Naive thymus-derived CD8-positive, alpha-beta T cell (primary cell): Measurements from ENCODE around the gene TBC1D24. TPM values are rescaled to one million over a fixed set of nuclear protein-coding genes. Genes with fewer than 3 reads are reported as not detected.

Experiments used
- microRNA-seq: library from miRNA; unstranded; fragments of <30 nt; microRNA quantifications from one replicate; pipeline ENCODE4 v1.2.0, GENCODE V29; 2022; ENCODE audit warnings: borderline microRNAs expressed
- polyA plus RNA-seq, 3 donors: library from polyadenylated mRNA; unstranded; fragments of 300-500 nt; fragmentation: Illumina TruSeq; gene quantifications; one replicate each; pipeline ENCODE4 v1.2.3, GENCODE V29; 2021
- total RNA-seq, 8 experiments: library from RNA in 2 of 8; stranded (reverse) in 2 of 8; gene quantifications; one replicate each; pipeline ENCODE4 v1.2.3 and lab custom pipeline; 2021 to 2026

The TBC1D24 gene
- total and polyA plus RNA-seq, 5 experiments from 2014 or later: 2.6 to 17.3 (median 3.0) TPM

Small RNA genes lying within 50 kb of the gene (microRNA-seq; reads per million reads assigned to microRNA genes)
- not detected for gene MIR3178
- gene MIR6767: not detected
- not detected for gene MIR6768

Other genes with a start within 250 kb of the TBC1D24 start
- 1 to 10 TPM; 1.4 to 1.6 TPM for gene DNASE1L2, start 238.7 kb upstream of the TBC1D24 start, total RNA-seq
- gene DNASE1L2, start 238.7 kb upstream of the TBC1D24 start, polyA plus RNA-seq: not detected
- 10 to 100 TPM; 22.1 to 25.1 TPM for gene ECI1, start 223.5 kb upstream of the TBC1D24 start, total RNA-seq
- gene ECI1, start 223.5 kb upstream of the TBC1D24 start, polyA plus RNA-seq: 10 to 100 TPM; 30.6 to 40.4 (median 31.0) TPM
- 100 to 1,000 TPM; 162 to 165 TPM for gene RNPS1, start 207.0 kb upstream of the TBC1D24 start, total RNA-seq
- gene RNPS1, start 207.0 kb upstream of the TBC1D24 start, polyA plus RNA-seq: 100 to 1,000 TPM; 197 to 289 (median 228) TPM
- 1 to 10 TPM; 7.8 to 8.2 TPM for gene ABCA3, start 134.4 kb upstream of the TBC1D24 start, total RNA-seq
- gene ABCA3, start 134.4 kb upstream of the TBC1D24 start, polyA plus RNA-seq: 1 to 10 TPM; 1.2 to 2.2 (median 2.1) TPM
- 1 to 10 TPM; 2.1 to 2.4 TPM for gene CCNF, start 45.7 kb upstream of the TBC1D24 start, total RNA-seq
- 1 to 10 TPM in 2 of 3 donors, under 1 TPM in 1; 0.59 to 2.0 (median 1.7) TPM for gene CCNF, start 45.7 kb upstream of the TBC1D24 start, polyA plus RNA-seq
- under 1 TPM in 1 of 2 experiments, not detected in 1; 0.96 TPM for gene TEDC2, start 15.0 kb upstream of the TBC1D24 start, total RNA-seq
- under 1 TPM in 2 of 3 donors, not detected in 1; 0.52 to 0.76 TPM for gene TEDC2, start 15.0 kb upstream of the TBC1D24 start, polyA plus RNA-seq
- not detected for gene NTN3, start 3.8 kb upstream of the TBC1D24 start, total RNA-seq
- gene NTN3, start 3.8 kb upstream of the TBC1D24 start, polyA plus RNA-seq: not detected
- gene ATP6V0C, start 38.8 kb downstream of the TBC1D24 start, total RNA-seq: 100 to 1,000 TPM; 116 to 123 TPM
- gene ATP6V0C, start 38.8 kb downstream of the TBC1D24 start, polyA plus RNA-seq: 10 to 100 TPM; 74.9 to 84.9 (median 77.6) TPM
- gene AMDHD2, start 45.2 kb downstream of the TBC1D24 start, total RNA-seq: 100 to 1,000 TPM; 103 to 107 TPM
- 10 to 100 TPM; 15.2 to 17.4 (median 16.4) TPM for gene AMDHD2, start 45.2 kb downstream of the TBC1D24 start, polyA plus RNA-seq
- 1 to 10 TPM; 1.6 to 2.1 TPM for gene CEMP1, start 56.3 kb downstream of the TBC1D24 start, total RNA-seq
- 1 to 10 TPM in 2 of 3 donors, under 1 TPM in 1; 0.81 to 6.0 (median 2.8) TPM for gene CEMP1, start 56.3 kb downstream of the TBC1D24 start, polyA plus RNA-seq
- 10 to 100 TPM; 66.1 to 69.7 TPM for gene PDPK1, start 62.9 kb downstream of the TBC1D24 start, total RNA-seq
- gene PDPK1, start 62.9 kb downstream of the TBC1D24 start, polyA plus RNA-seq: 10 to 100 TPM; 27.1 to 44.7 (median 28.6) TPM
- 10 to 100 TPM; 24.3 to 25.5 TPM for gene KCTD5, start 207.4 kb downstream of the TBC1D24 start, total RNA-seq
- gene KCTD5, start 207.4 kb downstream of the TBC1D24 start, polyA plus RNA-seq: 10 to 100 TPM; 10.8 to 18.4 (median 12.9) TPM
- gene PRSS27, start 245.1 kb downstream of the TBC1D24 start, total RNA-seq: 1 to 10 TPM in 1 of 2 experiments, under 1 TPM in 1; 0.81 to 1.2 TPM
- under 1 TPM in 1 of 3 donors, not detected in 2; 0.06 TPM for gene PRSS27, start 245.1 kb downstream of the TBC1D24 start, polyA plus RNA-seq